Measurements from ENCODE around the gene ALOX12.
A peak's percentile ranks its signal among the peaks of the same experiment; 100 is the strongest.

The ALOX12 gene

GRCh38 chr17:7003745-7004144 lies 7.9 kb downstream of the ALOX12 start:
- DNase-seq, result no peak

- DNase-seq, result peak; percentile 92
Observed at GRCh38 chr17:7004398-7005253, 8.8 kb downstream of the ALOX12 start.

DNA sequence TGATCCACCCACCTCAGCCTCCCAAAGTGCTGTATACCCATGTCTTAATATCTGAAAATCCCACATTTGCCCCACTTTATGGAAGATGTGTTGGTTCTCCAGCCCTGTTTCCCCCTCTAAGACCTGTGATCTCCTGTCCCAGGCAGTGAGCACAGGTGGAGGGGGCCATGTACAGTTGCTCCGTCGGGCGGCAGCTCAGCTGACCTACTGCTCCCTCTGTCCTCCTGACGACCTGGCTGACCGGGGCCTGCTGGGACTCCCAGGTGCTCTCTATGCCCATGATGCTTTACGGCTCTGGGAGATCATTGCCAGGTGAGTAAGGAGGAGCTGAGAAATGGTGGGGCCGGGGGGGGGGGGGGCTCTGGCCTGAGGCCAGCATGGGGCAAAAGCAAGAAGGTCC lies 9.9 kb downstream of the ALOX12 start:
- DNase-seq, result no peak

- DNase-seq, result peak; percentile 17
Observed at GRCh38 chr17:7007143-7007542, 11.3 kb downstream of the ALOX12 start.

DNA sequence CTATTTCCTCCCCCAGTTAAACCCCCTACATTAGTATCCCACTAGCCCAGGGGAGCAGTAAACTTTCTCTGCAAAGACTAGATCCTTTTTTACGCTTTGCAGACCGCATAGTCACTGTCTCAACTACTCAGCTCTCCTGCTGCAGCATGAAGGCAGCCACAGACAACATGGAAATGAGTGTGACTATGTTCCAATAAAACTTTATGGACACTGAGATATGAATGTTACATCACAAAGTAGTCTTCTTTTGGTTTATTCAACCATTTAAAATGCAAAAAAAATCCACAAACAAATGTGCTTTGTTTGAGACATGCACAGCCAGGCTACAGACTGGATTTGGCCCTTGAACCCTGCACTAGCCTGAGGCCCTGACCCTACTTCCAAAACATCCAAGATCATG lies 14.7 kb downstream of the ALOX12 start:
- DNase-seq, result no peak

DNA sequence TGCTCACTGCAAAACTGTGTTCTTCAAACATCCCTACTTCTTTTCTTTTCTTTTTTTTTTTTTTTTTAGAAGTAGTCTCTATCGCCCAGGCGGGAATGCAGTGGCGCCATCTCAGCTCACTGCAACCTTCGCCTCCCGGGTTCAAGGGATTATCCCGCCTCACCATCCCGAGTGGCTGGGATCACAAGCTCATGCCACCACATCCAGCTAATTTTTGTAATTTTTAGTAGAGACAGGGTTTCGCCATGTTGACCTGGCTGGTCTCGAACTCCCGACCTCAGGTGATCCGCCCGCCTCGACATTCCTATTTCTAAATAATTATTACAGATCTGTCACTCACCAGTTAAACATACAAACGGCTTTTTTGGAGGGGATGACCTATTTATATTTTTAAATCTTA lies 15.6 kb downstream of the ALOX12 start:
- no peak for DNase-seq

- DNase-seq, result no peak
Observed at GRCh38 chr17:7011942-7012254, 16.0 kb downstream of the ALOX12 start.

DNA sequence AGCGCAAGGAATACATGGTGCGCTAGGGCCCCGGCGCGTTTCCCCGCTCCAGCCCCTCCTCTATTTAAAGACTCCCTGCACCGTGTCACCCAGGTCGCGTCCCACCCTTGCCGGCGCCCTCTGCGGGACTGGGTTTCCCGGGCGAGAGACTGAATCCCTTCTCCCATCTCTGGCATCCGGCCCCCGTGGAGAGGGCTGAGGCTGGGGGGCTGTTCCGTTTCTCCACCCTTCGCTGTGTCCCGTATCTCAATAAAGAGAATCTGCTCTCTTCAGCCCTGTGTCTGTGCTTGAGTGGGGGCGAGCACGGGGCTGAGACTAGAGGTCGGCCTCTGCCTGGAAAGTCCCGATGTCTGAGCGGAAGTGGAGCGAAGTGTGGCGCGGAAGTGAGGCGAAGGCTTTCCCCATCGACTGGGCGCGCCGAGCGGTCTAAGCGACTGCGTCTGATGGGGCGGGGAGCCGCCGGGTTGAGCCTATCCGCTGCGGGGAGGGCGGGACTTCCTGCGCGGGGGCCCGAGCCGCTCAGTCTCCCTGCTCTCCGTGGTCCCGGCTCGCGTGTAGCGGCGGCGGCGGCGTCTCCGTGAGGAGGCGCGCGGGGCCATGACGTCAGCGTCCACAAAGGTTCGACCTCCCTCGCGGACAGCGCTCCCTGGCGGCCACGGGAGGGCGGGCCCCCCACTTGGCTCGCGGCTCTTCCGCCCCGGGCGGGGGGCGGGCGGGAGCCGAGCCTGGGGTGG lies 18.6 kb downstream of the ALOX12 start:
- DNase-seq, result peak; percentile 99

- peak; percentile 93 for DNase-seq
Observed at GRCh38 chr17:7014995-7015958, 19.4 kb downstream of the ALOX12 start.

GRCh38 chr17:7016418-7016817 lies 20.6 kb downstream of the ALOX12 start:
- no peak for DNase-seq

- DNase-seq, result peak; percentile 54
Observed at GRCh38 chr17:7016886-7017826, 21.3 kb downstream of the ALOX12 start.

DNA sequence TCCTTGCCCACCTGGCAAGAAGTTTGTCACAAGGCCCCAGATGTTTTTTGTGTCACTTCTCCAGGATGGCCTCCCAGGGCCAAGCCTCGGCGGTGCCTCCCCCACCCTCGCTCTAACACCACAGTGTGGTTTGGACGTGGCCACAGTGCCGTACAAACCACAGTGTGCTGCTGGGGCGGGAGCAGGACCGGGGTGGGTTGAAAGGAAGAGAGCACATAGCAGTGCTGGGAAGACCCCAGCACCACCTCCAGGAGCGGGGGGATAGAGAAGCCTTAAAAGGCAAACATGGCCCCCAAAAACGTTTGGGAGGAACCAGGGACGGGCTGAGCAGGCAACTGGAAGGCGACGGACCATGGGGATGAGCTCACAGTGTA lies 22.0 kb downstream of the ALOX12 start:
- peak; percentile 90 for DNase-seq

GRCh38 chr17:7018331-7018964 lies 22.6 kb downstream of the ALOX12 start:
- peak; percentile 71 for DNase-seq

GRCh38 chr17:7019367-7019766 lies 23.5 kb downstream of the ALOX12 start:
- DNase-seq, result no peak

- peak; percentile 87 for DNase-seq
Observed at GRCh38 chr17:7019839-7020519, 24.1 kb downstream of the ALOX12 start.

GRCh38 chr17:7020894-7021664 lies 25.2 kb downstream of the ALOX12 start:
- peak; percentile 47 for DNase-seq

- DNase-seq, result peak; percentile 93
Observed at GRCh38 chr17:7021993-7022778, 26.3 kb downstream of the ALOX12 start.

DNA sequence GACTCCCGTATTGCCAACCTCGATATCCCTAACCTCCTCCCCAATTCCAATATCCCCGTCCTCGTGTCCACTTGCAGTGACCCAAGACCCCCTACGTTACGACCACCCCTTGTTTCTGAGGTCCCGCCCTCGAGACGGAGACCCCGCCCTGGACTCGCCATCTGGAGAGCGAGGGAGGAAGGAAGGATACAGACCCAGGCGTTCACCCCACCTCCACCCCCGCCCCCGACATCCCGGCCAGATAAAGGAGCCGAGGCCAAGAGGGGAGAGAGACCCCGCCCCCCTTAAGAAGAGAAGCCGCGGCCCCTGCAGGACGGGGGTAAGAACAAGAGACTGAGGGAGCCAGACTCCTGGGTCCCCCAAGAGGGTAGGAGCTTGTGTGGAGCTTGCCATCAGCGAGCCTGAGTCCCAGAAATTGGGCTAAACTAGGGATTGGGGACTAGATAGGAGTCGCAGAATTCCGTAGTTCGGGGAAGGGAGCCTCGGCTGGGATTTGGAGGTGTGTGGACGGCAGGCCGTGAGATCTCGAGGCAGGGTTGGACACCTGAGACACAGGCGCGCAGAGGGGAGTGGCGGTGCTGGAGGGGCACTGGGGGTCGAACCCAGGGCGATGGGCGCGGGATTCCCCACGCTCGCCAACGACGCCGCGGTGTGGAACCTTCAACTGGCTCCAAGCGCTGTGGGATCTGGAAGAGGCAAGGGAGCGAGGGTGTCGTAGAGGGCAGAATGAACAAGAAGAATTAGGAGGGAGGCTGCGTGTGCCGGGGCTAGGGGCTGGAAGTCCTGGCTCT lies 27.1 kb downstream of the ALOX12 start, which contains the start of gene BCL6B:
Gene BCL6B (plus strand): TSS at position 270 of the 791 bp plus-strand sequence. CDS start 622 bp downstream, outside the sequence.
- no peak for DNase-seq

Measured in OCI-M1 (cell line).